Tibial nerve (tissue), 4 donors: Measurements from ENCODE around the gene ZNF382. TPM values are rescaled to one million over a fixed set of nuclear protein-coding genes. Genes with fewer than 3 reads are reported as not detected.
"Not testable (repeated sequence)": the region's sequence is repeated elsewhere in the genome, so short reads cannot be mapped to it uniquely, and the experiment has no call there.

Experiments
- DNase-seq, 2 donors: peaks; one replicate each; pipeline ENCODE4 v3.0.0-alpha.2; 2019; ENCODE audit warnings: low spot score in 2 of 2
- H3K27ac ChIP-seq, 4 donors: fragments of 200-600 bp; sonication (generic) in 3 of 4; one replicate each; pipeline ENCODE4 v1.5.1; 2017 to 2019; ENCODE audit warnings: mild to moderate bottlenecking in 1 of 4
- H3K27me3 ChIP-seq, 2 donors: fragments of 200-600 bp; sonication (generic) in 1 of 2; one replicate each; pipeline versions ENCODE4 v1.5.1 to v1.6.0; 2017 to 2019
- H3K36me3 ChIP-seq, 3 donors: fragments of 200-600 bp; sonication (generic); one replicate each; pipeline ENCODE4 v1.5.1; 2018 to 2019
- H3K4me1 ChIP-seq, 4 donors: fragments of 200-600 bp; sonication (generic) in 3 of 4; one replicate each; pipeline ENCODE4 v1.5.1; 2017 to 2019
- H3K4me3 ChIP-seq, 4 donors: fragments of 200-600 bp; sonication (generic) in 3 of 4; one replicate each; pipeline ENCODE4 v1.5.1; 2017 to 2019; ENCODE audit warnings: mild to moderate bottlenecking in 1 of 4, moderate library complexity in 1 of 4
- H3K9me3 ChIP-seq, 4 donors: fragments of 200-600 bp; sonication (generic) in 3 of 4; one replicate each; pipeline ENCODE4 v1.5.1; 2017 to 2019
- EP300 ChIP-seq, 2 donors: sonication (generic); formaldehyde crosslinking; IDR thresholded peaks; one replicate each; pipeline ENCODE4 v1.6.1; 2017; ENCODE audit warnings: antibody characterized with exemption in 2 of 2, mild to moderate bottlenecking in 1 of 2
- POLR2A ChIP-seq, 2 donors: fragments of 450-650 bp; IDR thresholded peaks; one replicate each; pipeline ENCODE4 v1.6.1; 2017; ENCODE audit warnings: antibody characterized with exemption in 2 of 2, mild to moderate bottlenecking in 2 of 2, moderate library complexity in 2 of 2
- WGBS, 2 donors: methylation state at CpG; one replicate each; pipeline ENCODE4 v1.1.5; 2018; 5-methylcytosine and 5-hydroxymethylcytosine counted together
- total RNA-seq, 4 donors: library from RNA; depleted of rRNA; stranded (reverse); fragments of >200 nt; gene quantifications; one replicate each; pipeline ENCODE4 v1.1.0, GENCODE V29; 2016
- TF ChIP-seq, protein P1 (sequence below), 5 experiments: fragments of 200-600 bp in 3 of 5; fragments of 450-650 bp in 2 of 5; sonication (generic) in 3 of 5; IDR thresholded peaks; one replicate each; pipeline ENCODE4 v1.5.1; 2016 to 2019; ENCODE audit warnings: antibody characterized with exemption in 5 of 5, mild to moderate bottlenecking in 3 of 5, moderate library complexity in 2 of 5

Gene ZNF382
- total RNA-seq, 4 donors from 2014 or later, result 6.9 to 10.1 (median 9.4) TPM

DNA sequence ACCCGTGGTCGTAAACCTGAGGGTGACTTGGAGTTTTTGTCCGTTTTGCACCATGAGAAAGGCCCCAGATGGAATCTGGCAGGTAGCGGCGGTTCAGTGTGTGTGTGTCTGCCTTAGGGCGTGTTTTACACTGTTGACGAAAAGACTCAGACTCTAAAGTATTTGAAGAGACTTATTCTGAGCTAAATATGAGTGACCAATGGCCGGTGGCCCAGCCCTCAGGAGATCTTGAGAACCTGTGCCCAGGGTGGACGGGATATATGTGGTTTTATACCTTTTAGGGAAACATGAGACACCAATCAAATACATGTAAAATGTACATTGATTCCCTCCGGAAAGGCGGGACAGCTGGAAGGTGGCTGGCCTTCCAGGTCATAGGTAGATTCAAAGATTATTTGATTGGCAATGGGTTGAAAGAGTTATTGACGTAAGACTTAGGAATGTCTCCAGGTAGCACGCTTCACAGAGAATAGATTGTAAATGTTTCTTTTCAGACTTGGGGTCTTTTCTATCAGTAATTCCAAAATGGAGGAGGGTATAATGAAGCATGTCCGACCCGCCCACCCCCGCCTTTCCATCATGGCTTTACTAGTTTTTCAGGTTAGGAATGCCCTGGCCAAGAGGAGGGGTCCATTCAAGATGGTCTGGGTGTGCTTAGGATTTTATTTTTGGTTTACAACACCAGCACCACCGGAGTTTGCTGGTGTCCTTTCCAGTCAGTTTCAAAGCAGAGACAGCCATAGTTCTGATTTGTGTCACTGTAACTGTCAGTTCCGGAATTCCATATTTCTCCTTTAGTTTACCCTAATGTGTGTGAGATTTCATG is 31.0 kb upstream of the ZNF382 start:
- H3K27ac ChIP-seq, result peak overlapping the region in 3 of 4 donors; percentile 87 to 95 (median 91)
- peaks cover 0 to 23% (median 7%) of the 10 kb centered on the region in 4 donors for H3K4me1 ChIP-seq
- H3K36me3 ChIP-seq, result peaks cover 8 to 73% (median 17%) of the 10 kb centered on the region in 3 donors
- H3K27me3 ChIP-seq, result no peaks in the 10 kb centered on the region
- peak overlapping the region; percentile 70 to 99 (median 90) for H3K4me3 ChIP-seq
- TF ChIP-seq, protein P1, sequence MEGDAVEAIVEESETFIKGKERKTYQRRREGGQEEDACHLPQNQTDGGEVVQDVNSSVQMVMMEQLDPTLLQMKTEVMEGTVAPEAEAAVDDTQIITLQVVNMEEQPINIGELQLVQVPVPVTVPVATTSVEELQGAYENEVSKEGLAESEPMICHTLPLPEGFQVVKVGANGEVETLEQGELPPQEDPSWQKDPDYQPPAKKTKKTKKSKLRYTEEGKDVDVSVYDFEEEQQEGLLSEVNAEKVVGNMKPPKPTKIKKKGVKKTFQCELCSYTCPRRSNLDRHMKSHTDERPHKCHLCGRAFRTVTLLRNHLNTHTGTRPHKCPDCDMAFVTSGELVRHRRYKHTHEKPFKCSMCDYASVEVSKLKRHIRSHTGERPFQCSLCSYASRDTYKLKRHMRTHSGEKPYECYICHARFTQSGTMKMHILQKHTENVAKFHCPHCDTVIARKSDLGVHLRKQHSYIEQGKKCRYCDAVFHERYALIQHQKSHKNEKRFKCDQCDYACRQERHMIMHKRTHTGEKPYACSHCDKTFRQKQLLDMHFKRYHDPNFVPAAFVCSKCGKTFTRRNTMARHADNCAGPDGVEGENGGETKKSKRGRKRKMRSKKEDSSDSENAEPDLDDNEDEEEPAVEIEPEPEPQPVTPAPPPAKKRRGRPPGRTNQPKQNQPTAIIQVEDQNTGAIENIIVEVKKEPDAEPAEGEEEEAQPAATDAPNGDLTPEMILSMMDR (IDR thresholded peaks at IDR 0.05), result no peak
- TF ChIP-seq EP300 (IDR thresholded peaks at IDR 0.05) (no peak), POLR2A (IDR thresholded peaks at IDR 0.05) (no peak)
- no peak for DNase-seq
- 27 to 30% methylated on average over 18 of the region's 18 CpGs for WGBS, 2 donors
- peaks cover 0 to 52% (median 8%) of the 10 kb centered on the region in 4 donors for H3K9me3 ChIP-seq

- no peaks in the 10 kb centered on the region for H3K27me3 ChIP-seq
- H3K4me1 ChIP-seq, result peaks cover 0 to 23% (median 7%) of the 10 kb centered on the region in 4 donors
- peaks cover 8 to 73% (median 16%) of the 10 kb centered on the region in 3 donors for H3K36me3 ChIP-seq
- no peak overlapping the region for H3K27ac ChIP-seq
- DNase-seq, result no peak
- WGBS, 2 donors, result 66 to 74% methylated on average over 2 of the region's 2 CpGs
- H3K9me3 ChIP-seq, result peaks cover 0 to 51% (median 8%) of the 10 kb centered on the region in 4 donors
- TF ChIP-seq, protein P1 (IDR thresholded peaks at IDR 0.05), result no peak
- no peak for TF ChIP-seq POLR2A (IDR thresholded peaks at IDR 0.05)
- TF ChIP-seq EP300 (IDR thresholded peaks at IDR 0.05), result no peak
- no peak overlapping the region for H3K4me3 ChIP-seq
Measured at GRCh38 chr19:36574741-36575140, 30.4 kb upstream of the ZNF382 start.

DNA sequence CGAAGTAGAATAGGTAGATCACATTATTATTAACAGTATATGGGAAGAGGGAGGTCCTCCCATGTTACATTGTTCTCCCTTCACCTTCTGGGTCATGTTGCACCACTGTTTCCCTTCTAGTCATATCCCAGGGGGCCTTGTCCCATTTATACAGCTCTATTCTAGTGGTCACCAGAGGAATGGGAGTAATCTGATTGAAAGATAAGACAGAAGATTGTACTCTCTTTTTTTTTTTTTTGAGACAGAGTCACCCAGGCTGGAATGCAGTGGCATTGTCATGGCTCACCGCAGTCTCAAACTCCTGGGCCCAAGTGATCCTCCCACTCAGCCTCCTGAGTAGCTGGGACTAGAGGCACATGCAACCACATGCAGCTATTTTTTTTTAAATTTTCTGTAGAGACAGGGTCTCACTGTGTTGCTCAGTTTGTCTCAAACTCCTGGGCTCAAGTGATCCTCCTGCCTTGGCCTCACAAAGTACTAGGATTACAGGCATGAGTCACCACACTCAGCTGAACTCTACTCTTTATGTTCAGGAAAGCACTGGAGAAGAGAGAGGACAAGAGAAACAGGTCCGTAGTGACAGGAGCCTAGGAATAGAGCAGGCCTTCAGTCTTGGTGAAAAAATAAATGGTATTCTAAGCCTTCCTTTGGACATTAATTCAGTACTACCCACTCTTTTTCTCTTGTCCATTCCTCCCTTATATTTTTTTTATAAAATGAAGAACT is 27.7 kb upstream of the ZNF382 start:
- H3K4me3 ChIP-seq, result no peak overlapping the region
- no peak for DNase-seq
- H3K27ac ChIP-seq, result no peak overlapping the region
- TF ChIP-seq POLR2A (IDR thresholded peaks at IDR 0.05) (no peak), EP300 (IDR thresholded peaks at IDR 0.05) (no peak)
- TF ChIP-seq, protein P1 (IDR thresholded peaks at IDR 0.05), result no peak
- WGBS, 2 donors, result 95 to 97% methylated on average over 3 of the region's 3 CpGs
- H3K27me3 ChIP-seq, result no peaks in the 10 kb centered on the region
- H3K36me3 ChIP-seq, result peaks cover 8 to 75% (median 19%) of the 10 kb centered on the region in 3 donors
- peaks cover 0 to 16% (median 4%) of the 10 kb centered on the region in 4 donors for H3K4me1 ChIP-seq
- peaks cover 0 to 61% (median 16%) of the 10 kb centered on the region in 4 donors for H3K9me3 ChIP-seq

DNA sequence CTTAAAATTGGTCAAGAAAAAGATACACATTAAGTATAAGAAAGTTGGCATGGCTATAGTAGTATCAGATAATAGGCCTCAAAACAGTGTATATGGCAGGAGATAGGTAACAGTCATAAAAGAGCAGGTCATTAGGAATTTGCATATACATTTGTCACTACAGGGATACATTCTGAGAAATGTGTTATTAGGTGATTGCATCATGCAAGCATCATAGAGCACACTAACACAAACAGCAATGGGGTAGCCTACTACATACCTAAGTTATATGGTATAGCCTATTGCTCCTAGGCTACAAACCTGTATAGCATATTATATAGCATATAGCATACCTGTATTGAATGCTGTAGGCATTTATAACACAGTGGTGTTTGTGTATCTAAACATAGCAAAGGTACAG is 25.9 kb upstream of the ZNF382 start:
- Histone ChIP-seq H3K27ac (no peak overlapping the region), H3K36me3 (peaks cover 8 to 90% (median 19%) of the 10 kb centered on the region in 3 donors), H3K4me3 (no peak overlapping the region), H3K9me3 (peaks cover 0 to 77% (median 25%) of the 10 kb centered on the region in 4 donors), H3K27me3 (no peaks in the 10 kb centered on the region), H3K4me1 (peaks cover 0 to 9% (median 1%) of the 10 kb centered on the region in 4 donors)
- DNase-seq, result no peak
- TF ChIP-seq, protein P1 (IDR thresholded peaks at IDR 0.05), result no peak
- TF ChIP-seq POLR2A (IDR thresholded peaks at IDR 0.05) (no peak), EP300 (IDR thresholded peaks at IDR 0.05) (no peak)

- Histone ChIP-seq H3K36me3 (peaks cover 0 to 18% (median 0%) of the 10 kb centered on the region in 3 donors), H3K4me1 (peaks cover 0 to 20% (median 6%) of the 10 kb centered on the region in 4 donors), H3K9me3 (peaks cover 0 to 19% (median 2%) of the 10 kb centered on the region in 4 donors)
- not testable (repeated sequence) for DNase-seq, H3K4me3 ChIP-seq, H3K27ac ChIP-seq, H3K27me3 ChIP-seq
- 92 to 93% methylated on average over 10 of the region's 10 CpGs for WGBS, 2 donors
Measured at GRCh38 chr19:36602681-36603080, 2.4 kb upstream of the ZNF382 start.
